Activated B cell treated with CpG ODN at 0.5 μM for 24 hours (primary cell): ENCODE measurements around the gene AP3B1. TPM values are rescaled to one million over a fixed set of nuclear protein-coding genes. Genes with fewer than 3 reads are reported as not detected.

Experiments
- ATAC-seq: fragments of 200-7000 bp; cut with Tn5 transposase; one replicate; pipeline ENCODE4 v1.10.0; 2021; ENCODE audit warnings: low read depth, mild to moderate bottlenecking, moderate library complexity
- CTCF ChIA-PET: fragments of 350-600 bp; sonication (Branson Sonifier 250); formaldehyde crosslinking; loops from one replicate; lab custom pipeline; 2021; ENCODE audit warnings: antibody characterized with exemption; lab: Charles Lee
- POLR2A ChIA-PET: fragments of 350-600 bp; sonication (Branson Sonifier 250); formaldehyde crosslinking; loops from one replicate; lab custom pipeline; 2021; ENCODE audit warnings: antibody characterized with exemption; lab: Charles Lee
- DNase-seq: peaks from one replicate; pipeline ENCODE4 v3.0.0; 2022
- H3K27ac Mint-ChIP-seq: one replicate; pipeline ENCODE4 v1.8.0; 2020; ENCODE audit warnings: mixed read lengths
- H3K27me3 Mint-ChIP-seq: one replicate; pipeline ENCODE4 v1.8.0; 2021; ENCODE audit warnings: mixed read lengths
- H3K36me3 Mint-ChIP-seq: one replicate; pipeline ENCODE4 v1.8.0; 2021; ENCODE audit warnings: low read depth, mixed read lengths
- H3K4me1 Mint-ChIP-seq: one replicate; pipeline ENCODE4 v1.8.0; 2021; ENCODE audit warnings: mixed read lengths
- H3K4me3 Mint-ChIP-seq: one replicate; pipeline ENCODE4 v1.8.0; 2020; ENCODE audit warnings: mild to moderate bottlenecking, mixed read lengths
- H3K9me3 Mint-ChIP-seq: one replicate; pipeline ENCODE4 v1.8.0; 2020; ENCODE audit warnings: mixed read lengths
- intact Hi-C: fragments of 100-400 bp; cut with micrococcal nuclease; formaldehyde crosslinking; loops from one replicate; pipeline ENCODE4 v1.15.1; 2024
- total RNA-seq: library from RNA; stranded (reverse); gene quantifications from 2 replicates; pipeline ENCODE4 v1.2.3, GENCODE V29; 2022
- TF ChIP-seq, protein P1 (sequence below): fragments of 200-600 bp; IDR thresholded peaks from one replicate; pipeline ENCODE4 v1.8.0; 2022; ENCODE audit warnings: antibody characterized with exemption, mild to moderate bottlenecking

The AP3B1 gene
- total RNA-seq, 1 donor from 2014 or later = 52.9 TPM

DNA sequence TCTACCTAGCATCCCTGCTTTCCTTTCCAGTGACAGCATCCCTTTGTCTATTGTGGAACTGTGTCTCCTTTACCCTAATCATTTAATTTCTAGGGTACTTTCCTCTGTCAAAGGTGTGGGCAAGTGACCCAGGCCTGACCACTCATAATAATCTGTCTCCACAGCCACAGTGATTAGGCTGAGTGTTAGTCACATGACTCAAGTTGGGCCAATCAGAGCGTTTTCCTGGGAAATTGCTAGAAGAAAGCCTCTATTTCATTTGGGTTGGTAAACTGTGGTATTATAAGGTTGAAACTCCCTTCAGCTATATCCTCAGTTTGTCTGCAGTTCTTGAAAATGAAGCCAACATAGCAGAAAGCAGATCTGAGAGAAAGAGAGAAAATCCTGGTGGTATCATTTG, 14.2 kb upstream of the AP3B1 start:
- H3K36me3 Mint-ChIP-seq = no peaks in the 10 kb centered on the region
- no peak for ATAC-seq
- H3K9me3 Mint-ChIP-seq = no peaks in the 10 kb centered on the region
- POLR2A ChIA-PET = no interaction called here
- intact Hi-C loops = no loop called here
- no peak overlapping the region for H3K27ac Mint-ChIP-seq
- H3K27me3 Mint-ChIP-seq = peaks cover 23% of the 10 kb centered on the region
- CTCF ChIA-PET = no interaction called here
- no peak overlapping the region for H3K4me3 Mint-ChIP-seq
- DNase-seq = no peak
- TF ChIP-seq, protein P1, sequence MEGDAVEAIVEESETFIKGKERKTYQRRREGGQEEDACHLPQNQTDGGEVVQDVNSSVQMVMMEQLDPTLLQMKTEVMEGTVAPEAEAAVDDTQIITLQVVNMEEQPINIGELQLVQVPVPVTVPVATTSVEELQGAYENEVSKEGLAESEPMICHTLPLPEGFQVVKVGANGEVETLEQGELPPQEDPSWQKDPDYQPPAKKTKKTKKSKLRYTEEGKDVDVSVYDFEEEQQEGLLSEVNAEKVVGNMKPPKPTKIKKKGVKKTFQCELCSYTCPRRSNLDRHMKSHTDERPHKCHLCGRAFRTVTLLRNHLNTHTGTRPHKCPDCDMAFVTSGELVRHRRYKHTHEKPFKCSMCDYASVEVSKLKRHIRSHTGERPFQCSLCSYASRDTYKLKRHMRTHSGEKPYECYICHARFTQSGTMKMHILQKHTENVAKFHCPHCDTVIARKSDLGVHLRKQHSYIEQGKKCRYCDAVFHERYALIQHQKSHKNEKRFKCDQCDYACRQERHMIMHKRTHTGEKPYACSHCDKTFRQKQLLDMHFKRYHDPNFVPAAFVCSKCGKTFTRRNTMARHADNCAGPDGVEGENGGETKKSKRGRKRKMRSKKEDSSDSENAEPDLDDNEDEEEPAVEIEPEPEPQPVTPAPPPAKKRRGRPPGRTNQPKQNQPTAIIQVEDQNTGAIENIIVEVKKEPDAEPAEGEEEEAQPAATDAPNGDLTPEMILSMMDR = no peak
- H3K4me1 Mint-ChIP-seq = no peaks in the 10 kb centered on the region

DNA sequence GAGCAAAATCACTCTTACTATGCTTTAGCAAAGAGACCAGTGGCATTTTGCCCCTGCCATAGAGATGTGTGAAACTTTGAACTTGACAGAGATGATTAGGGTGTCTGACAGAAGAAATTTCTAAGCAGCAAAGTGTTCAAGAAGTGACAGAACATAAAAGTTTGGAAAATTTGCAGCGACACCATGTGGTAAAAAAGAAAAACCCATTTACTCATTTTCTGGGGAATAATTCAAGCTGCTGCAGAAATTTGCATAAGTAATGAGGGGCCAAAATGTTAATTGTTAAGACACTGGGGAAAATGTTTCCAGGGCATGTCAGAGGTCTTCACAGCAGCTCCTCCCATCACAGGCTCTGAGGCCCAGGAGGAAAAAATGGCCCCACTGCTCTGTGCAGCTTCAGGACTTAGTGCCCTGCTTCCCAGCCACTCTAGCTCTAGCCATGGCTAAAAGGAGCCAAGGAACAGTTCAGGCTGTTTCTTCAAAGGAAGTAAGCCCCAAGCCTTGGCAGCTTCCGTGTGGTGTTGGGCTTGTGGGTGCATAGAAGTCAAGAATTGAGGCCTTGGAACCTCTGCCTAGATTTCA, 6.1 kb upstream of the AP3B1 start:
- ATAC-seq (no peak), DNase-seq (no peak)
- CTCF ChIA-PET = interaction anchor here (0.8 to 2.3 kb wide), 3 partner anchors 26 to 59 kb away, joined by 3 to 8 read pairs (median 4); partner anchors contain the start of gene SCAMP1
- no peaks in the 10 kb centered on the region for H3K36me3 Mint-ChIP-seq
- intact Hi-C loops = no loop called here
- no peak overlapping the region for H3K4me3 Mint-ChIP-seq
- POLR2A ChIA-PET = no interaction called here
- TF ChIP-seq, protein P1 = no peak
- peaks cover 4% of the 10 kb centered on the region for H3K4me1 Mint-ChIP-seq
- peaks cover 5% of the 10 kb centered on the region for H3K27me3 Mint-ChIP-seq
- H3K9me3 Mint-ChIP-seq = no peaks in the 10 kb centered on the region
- H3K27ac Mint-ChIP-seq = no peak overlapping the region

DNA sequence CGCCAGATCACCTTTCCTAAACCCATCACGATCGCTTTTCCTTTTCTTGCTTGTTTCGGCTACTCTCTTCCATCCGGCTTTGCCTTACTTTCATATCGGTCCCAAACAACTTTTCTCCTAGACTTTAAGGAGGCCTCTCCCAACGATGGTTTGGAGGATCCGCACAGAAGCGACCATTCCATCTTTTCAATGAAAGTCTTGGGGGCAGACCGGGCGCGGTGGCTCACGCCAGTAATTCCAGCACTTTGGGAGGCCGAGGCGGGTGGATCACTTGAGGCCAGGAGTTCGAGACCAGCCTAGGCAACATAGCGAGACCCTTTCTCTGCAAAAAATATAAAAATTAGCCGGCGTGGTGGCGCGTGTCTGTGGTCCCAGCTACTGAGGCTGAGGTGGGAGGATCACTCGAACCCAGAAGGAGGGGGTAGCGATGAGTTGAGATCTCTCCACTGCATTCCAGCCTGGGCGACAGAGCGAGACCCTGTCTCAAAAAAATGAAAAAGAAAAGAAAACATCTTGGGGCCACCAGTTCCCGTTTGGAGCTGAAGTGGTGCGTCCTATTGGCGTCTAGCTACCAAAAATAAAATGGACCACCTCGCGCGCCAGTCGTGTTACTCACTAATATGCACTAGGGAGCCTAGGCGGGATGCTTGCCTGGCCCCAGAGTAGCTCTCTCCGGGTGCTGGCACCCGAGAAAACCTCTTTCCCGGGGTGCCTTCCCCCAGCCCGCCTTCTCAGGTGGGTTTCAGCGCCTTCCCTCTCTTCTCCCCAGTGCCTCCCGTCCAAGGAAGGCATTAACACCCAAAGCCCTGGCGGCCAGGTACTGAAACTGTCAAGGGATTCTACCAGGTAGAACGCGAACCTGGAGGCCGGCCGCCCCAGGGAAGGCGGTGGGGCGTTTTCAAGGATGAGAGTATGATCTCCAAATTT, 800 bp upstream of the AP3B1 start:
- intact Hi-C loops = loop anchor here (1.0 to 10.0 kb wide), 4 partner anchors 184 to 1220 kb away; partner anchors contain the start of genes HOMER1, TBCA and WDR41
- Mint-ChIP-seq H3K4me1 (peaks cover 36% of the 10 kb centered on the region), H3K4me3 (peak overlapping the region; percentile 98), H3K9me3 (no peaks in the 10 kb centered on the region), H3K27me3 (no peaks in the 10 kb centered on the region), H3K27ac (peak overlapping the region; percentile 98), H3K36me3 (peaks cover 16% of the 10 kb centered on the region)
- ChIA-PET POLR2A (interaction anchor here (0.5 to 6.7 kb wide), 9 partner anchors 11 to 831 kb away, joined by 3 to 167 read pairs (median 5); partner anchors contain the start of genes ARSB, SCAMP1 and WDR41), CTCF (interaction anchor here (0.6 to 4.1 kb wide), 4 partner anchors 16 to 65 kb away, joined by 3 to 27 read pairs (median 4); partner anchors contain the start of gene SCAMP1)
- TF ChIP-seq, protein P1 = no peak
- DNase-seq = peak; percentile 56
- peak; percentile 15 for ATAC-seq

DNA sequence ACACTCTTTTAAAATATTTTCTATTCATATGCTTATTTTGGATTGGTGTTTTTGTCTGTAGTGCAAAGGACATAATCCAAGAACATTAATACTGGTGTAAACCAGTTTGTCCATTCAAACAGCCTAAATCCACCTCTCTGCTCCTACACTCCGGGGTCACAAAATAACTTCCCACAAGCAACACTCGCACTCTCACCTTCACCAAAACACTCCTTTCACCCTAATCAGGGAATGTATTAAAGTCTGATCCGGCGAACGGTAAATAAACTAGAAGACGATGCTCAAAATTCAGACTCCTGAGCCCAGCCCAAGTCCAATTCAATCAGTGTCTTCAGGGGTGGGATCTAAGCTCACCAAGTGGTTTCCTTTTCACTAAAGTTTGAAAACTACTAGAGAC, 649 bp downstream of the AP3B1 start:
- no peak for ATAC-seq
- Mint-ChIP-seq H3K4me1 (peaks cover 49% of the 10 kb centered on the region), H3K27ac (peak overlapping the region; percentile 98), H3K4me3 (peak overlapping the region; percentile 98), H3K27me3 (no peaks in the 10 kb centered on the region), H3K36me3 (peaks cover 16% of the 10 kb centered on the region), H3K9me3 (no peaks in the 10 kb centered on the region)
- POLR2A ChIA-PET = interaction anchor here (0.8 to 6.7 kb wide), 5 partner anchors 14 to 802 kb away, joined by 3 to 167 read pairs (median 6); partner anchors contain the start of genes SCAMP1 and WDR41
- DNase-seq = no peak
- CTCF ChIA-PET = interaction anchor here (4.1 kb wide), 1 partner anchor 67 kb away, joined by 27 read pairs; the partner anchor contains the start of gene SCAMP1
- intact Hi-C loops = loop anchor here (1.0 to 10.0 kb wide), 7 partner anchors 66 to 1264 kb away; partner anchors contain the start of genes AGGF1, ARSB, HOMER1 and SCAMP1
- TF ChIP-seq, protein P1 = no peak
